ENCODE data around the gene IRGC.

IRGC gene

DNA sequence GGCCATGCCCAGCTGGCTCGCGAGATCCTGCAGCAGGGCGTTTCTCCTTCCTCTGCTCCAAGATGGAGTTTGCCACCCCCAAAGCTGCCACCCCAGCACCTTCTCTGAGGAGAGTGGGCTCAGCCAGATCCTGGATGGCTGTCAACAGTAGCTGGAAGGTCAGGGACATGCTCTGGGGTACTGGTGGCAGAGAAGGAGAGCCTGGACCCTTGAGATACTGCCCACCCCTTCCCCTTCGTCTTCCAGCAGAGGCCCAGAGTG, 11.6 kb downstream of the IRGC start:
- Histone ChIP-seq H3K9ac (ENCODE audit: low read length) (no peak overlapping the region), H3K4me2 (ENCODE audit: low read length) (no peak overlapping the region), H3K9me2 (ENCODE audit: low read depth, low read length) (no peaks in the 10 kb centered on the region), H3K36me3 (ENCODE audit: insufficient read depth, low read length) (peaks cover 43% of the 10 kb centered on the region), H3K4me1 (ENCODE audit: insufficient read depth, low read length, severe bottlenecking) (no peaks in the 10 kb centered on the region), H2AFZ (ENCODE audit: low read length) (no peak overlapping the region), H3K27ac (ENCODE audit: low read depth, low read length, poor library complexity, severe bottlenecking) (no peak overlapping the region), H4K20me1 (ENCODE audit: insufficient read depth, low read length) (no peaks in the 10 kb centered on the region), H3K4me3 (ENCODE audit: low read depth, low read length, poor library complexity, severe bottlenecking) (no peak overlapping the region), H3K79me2 (ENCODE audit: insufficient read depth, low read length) (no peaks in the 10 kb centered on the region), H3K9me3 (ENCODE audit: low read length) (no peaks in the 10 kb centered on the region), H3F3A (ENCODE audit: insufficient read depth, low read length) (no peaks in the 10 kb centered on the region), H3K27me3 (ENCODE audit: insufficient read depth, low read length) (no peaks in the 10 kb centered on the region)
- TF ChIP-seq EZH2 (IDR thresholded peaks at IDR 0.05; ENCODE audit: borderline replicate concordance, low read length): no peak
- TF ChIP-seq, protein P1, sequence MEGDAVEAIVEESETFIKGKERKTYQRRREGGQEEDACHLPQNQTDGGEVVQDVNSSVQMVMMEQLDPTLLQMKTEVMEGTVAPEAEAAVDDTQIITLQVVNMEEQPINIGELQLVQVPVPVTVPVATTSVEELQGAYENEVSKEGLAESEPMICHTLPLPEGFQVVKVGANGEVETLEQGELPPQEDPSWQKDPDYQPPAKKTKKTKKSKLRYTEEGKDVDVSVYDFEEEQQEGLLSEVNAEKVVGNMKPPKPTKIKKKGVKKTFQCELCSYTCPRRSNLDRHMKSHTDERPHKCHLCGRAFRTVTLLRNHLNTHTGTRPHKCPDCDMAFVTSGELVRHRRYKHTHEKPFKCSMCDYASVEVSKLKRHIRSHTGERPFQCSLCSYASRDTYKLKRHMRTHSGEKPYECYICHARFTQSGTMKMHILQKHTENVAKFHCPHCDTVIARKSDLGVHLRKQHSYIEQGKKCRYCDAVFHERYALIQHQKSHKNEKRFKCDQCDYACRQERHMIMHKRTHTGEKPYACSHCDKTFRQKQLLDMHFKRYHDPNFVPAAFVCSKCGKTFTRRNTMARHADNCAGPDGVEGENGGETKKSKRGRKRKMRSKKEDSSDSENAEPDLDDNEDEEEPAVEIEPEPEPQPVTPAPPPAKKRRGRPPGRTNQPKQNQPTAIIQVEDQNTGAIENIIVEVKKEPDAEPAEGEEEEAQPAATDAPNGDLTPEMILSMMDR (IDR thresholded peaks at IDR 0.05; ENCODE audit: low read length): no peak

DNA sequence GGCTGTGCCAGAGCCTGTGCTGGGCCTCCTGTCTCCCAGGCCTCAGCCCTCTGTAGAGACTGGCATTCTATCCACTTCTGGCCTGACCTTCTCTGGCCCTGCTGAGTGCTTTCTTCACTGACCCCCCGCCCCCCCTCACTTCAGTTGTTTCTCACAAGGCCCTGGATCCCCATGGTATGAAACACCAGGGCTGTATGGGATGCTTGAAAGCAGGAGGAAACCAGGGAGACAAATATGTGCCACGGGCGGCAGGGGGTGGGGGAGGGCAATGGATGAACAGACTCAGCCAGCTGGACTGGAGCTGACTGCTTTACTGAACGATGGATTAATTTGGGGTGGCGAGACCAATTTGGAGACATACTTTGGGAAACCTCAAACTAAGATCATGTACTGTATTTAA, 14.0 kb downstream of the IRGC start:
- no peak overlapping the region for H3K9ac ChIP-seq (ENCODE audit: low read length)
- no peaks in the 10 kb centered on the region for H3K4me1 ChIP-seq (ENCODE audit: insufficient read depth, low read length, severe bottlenecking)
- no peak for TF ChIP-seq EZH2 (IDR thresholded peaks at IDR 0.05; ENCODE audit: borderline replicate concordance, low read length)
- TF ChIP-seq, protein P1 (IDR thresholded peaks at IDR 0.05; ENCODE audit: low read length): no peak
- H2AFZ ChIP-seq (ENCODE audit: low read length): no peak overlapping the region
- no peaks in the 10 kb centered on the region for H3K27me3 ChIP-seq (ENCODE audit: insufficient read depth, low read length)
- H3K79me2 ChIP-seq (ENCODE audit: insufficient read depth, low read length): no peaks in the 10 kb centered on the region
- no peaks in the 10 kb centered on the region for H4K20me1 ChIP-seq (ENCODE audit: insufficient read depth, low read length)
- no peak overlapping the region for H3K27ac ChIP-seq (ENCODE audit: low read depth, low read length, poor library complexity, severe bottlenecking)
- H3K36me3 ChIP-seq (ENCODE audit: insufficient read depth, low read length): peaks cover 67% of the 10 kb centered on the region
- no peak overlapping the region for H3K4me3 ChIP-seq (ENCODE audit: low read depth, low read length, poor library complexity, severe bottlenecking)
- H3K9me2 ChIP-seq (ENCODE audit: low read depth, low read length): no peaks in the 10 kb centered on the region
- no peaks in the 10 kb centered on the region for H3F3A ChIP-seq (ENCODE audit: insufficient read depth, low read length)
- no peaks in the 10 kb centered on the region for H3K9me3 ChIP-seq (ENCODE audit: low read length)
- no peak overlapping the region for H3K4me2 ChIP-seq (ENCODE audit: low read length)

DNA sequence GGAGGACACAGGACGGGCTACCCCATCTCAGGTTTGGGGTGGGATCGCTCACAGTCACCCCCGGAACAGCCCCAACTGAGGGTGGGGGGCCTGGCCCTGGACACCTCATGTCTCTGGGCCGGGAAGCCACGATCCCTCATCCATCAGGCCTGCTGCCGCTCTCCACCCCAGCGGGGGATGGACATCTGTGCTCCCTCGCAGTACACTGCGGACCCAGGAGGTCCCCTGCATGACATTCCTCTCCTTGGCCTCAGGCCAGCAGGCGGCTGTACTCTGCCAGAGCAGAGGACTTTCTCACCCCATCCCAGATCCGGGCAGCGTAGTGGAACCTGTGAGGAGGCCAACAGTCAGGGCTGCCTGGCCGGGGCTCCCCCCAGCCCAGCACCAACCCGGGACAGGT, 15.5 kb downstream of the IRGC start:
- Histone ChIP-seq H2AFZ (ENCODE audit: low read length) (no peak overlapping the region), H3K36me3 (ENCODE audit: insufficient read depth, low read length) (peaks cover 78% of the 10 kb centered on the region), H3K4me1 (ENCODE audit: insufficient read depth, low read length, severe bottlenecking) (no peaks in the 10 kb centered on the region), H4K20me1 (ENCODE audit: insufficient read depth, low read length) (no peaks in the 10 kb centered on the region), H3K4me3 (ENCODE audit: low read depth, low read length, poor library complexity, severe bottlenecking) (no peak overlapping the region), H3K9ac (ENCODE audit: low read length) (no peak overlapping the region), H3K27me3 (ENCODE audit: insufficient read depth, low read length) (no peaks in the 10 kb centered on the region), H3K27ac (ENCODE audit: low read depth, low read length, poor library complexity, severe bottlenecking) (no peak overlapping the region), H3F3A (ENCODE audit: insufficient read depth, low read length) (no peaks in the 10 kb centered on the region), H3K9me3 (ENCODE audit: low read length) (no peaks in the 10 kb centered on the region), H3K4me2 (ENCODE audit: low read length) (no peak overlapping the region), H3K79me2 (ENCODE audit: insufficient read depth, low read length) (no peaks in the 10 kb centered on the region), H3K9me2 (ENCODE audit: low read depth, low read length) (no peaks in the 10 kb centered on the region)
- no peak for TF ChIP-seq EZH2 (IDR thresholded peaks at IDR 0.05; ENCODE audit: borderline replicate concordance, low read length)
- TF ChIP-seq, protein P1 (IDR thresholded peaks at IDR 0.05; ENCODE audit: low read length): no peak

Measured in OCI-LY1 (cell line).